Left ventricle myocardium inferior (tissue), 1 donor: Measurements from ENCODE around the gene CGB7. TPM values are rescaled to one million over a fixed set of nuclear protein-coding genes. Genes with fewer than 3 reads are reported as not detected.
"Not testable (repeated sequence)": the region's sequence is repeated elsewhere in the genome, so short reads cannot be mapped to it uniquely, and the experiment has no call there.

Source experiments
- DNase-seq: peaks from one replicate; pipeline ENCODE4 v3.0.0-alpha.2; 2020
- H3K27ac ChIP-seq: fragments of 200-600 bp; replicated peaks from 2 replicates; pipeline ENCODE4 v1.8.0; 2021
- H3K27me3 ChIP-seq: fragments of 200-600 bp; 2 replicates; pipeline ENCODE4 v1.8.0; 2021; ENCODE audit warnings: low read depth
- H3K36me3 ChIP-seq: fragments of 200-600 bp; 2 replicates; pipeline ENCODE4 v1.8.0; 2021
- H3K4me1 ChIP-seq: fragments of 200-600 bp; 2 replicates; pipeline ENCODE4 v1.8.0; 2021
- H3K4me3 ChIP-seq: fragments of 200-600 bp; 2 replicates; pipeline ENCODE4 v1.8.0; 2021; ENCODE audit warnings: mild to moderate bottlenecking, moderate library complexity
- H3K9me3 ChIP-seq: fragments of 200-600 bp; replicated peaks from 2 replicates; pipeline ENCODE4 v1.8.0; 2021
- intact Hi-C: fragments of 100-400 bp; cut with micrococcal nuclease; formaldehyde crosslinking; loops from one replicate; pipeline ENCODE4 v1.11.0; 2022
- total RNA-seq: library from RNA; stranded (reverse); fragmentation: NEBNext Ultra II Directional; extraction: Animal tissue kit (Norgen Biotek cat#: 25700); gene quantifications from one replicate; pipeline ENCODE4 v1.2.1, GENCODE V29; 2021
- TF ChIP-seq, protein P1 (sequence below): fragments of 200-600 bp; IDR thresholded peaks from 2 replicates; pipeline ENCODE4 v1.8.0; 2021; ENCODE audit warnings: antibody characterized with exemption, mild to moderate bottlenecking, borderline replicate concordance
- donor health status: DM: no; HTN: yes; CAD: no; lungs with severe emphysema.

The CGB7 gene
- total RNA-seq, 1 donor from 2014 or later = not detected

DNA sequence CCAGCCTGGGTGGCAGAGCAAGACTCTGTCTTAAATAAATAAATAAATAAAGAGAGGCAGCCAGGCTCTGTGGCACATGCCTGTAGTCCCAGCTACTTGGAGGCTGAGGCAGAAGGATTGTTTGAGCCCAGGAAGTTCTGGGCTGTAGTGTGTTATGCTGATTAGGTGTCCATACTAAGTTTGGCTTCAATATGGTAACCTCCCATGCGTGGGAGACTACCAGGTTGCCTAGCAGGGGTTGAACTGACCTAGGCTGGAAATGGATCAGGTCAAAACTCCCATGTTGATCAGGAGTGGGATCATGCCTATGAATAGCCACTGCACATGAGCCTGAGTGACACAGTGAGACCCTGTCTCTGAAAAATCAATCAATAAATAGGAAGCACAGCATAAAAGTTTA lies 23.7 kb upstream of the CGB7 start:
- TF ChIP-seq, protein P1, sequence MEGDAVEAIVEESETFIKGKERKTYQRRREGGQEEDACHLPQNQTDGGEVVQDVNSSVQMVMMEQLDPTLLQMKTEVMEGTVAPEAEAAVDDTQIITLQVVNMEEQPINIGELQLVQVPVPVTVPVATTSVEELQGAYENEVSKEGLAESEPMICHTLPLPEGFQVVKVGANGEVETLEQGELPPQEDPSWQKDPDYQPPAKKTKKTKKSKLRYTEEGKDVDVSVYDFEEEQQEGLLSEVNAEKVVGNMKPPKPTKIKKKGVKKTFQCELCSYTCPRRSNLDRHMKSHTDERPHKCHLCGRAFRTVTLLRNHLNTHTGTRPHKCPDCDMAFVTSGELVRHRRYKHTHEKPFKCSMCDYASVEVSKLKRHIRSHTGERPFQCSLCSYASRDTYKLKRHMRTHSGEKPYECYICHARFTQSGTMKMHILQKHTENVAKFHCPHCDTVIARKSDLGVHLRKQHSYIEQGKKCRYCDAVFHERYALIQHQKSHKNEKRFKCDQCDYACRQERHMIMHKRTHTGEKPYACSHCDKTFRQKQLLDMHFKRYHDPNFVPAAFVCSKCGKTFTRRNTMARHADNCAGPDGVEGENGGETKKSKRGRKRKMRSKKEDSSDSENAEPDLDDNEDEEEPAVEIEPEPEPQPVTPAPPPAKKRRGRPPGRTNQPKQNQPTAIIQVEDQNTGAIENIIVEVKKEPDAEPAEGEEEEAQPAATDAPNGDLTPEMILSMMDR = no peak
- H3K27ac ChIP-seq = no peak overlapping the region
- no peak overlapping the region for H3K4me3 ChIP-seq
- peaks cover 16% of the 10 kb centered on the region for H3K4me1 ChIP-seq
- no peak for DNase-seq
- intact Hi-C loops = no loop called here
- H3K36me3 ChIP-seq = no peaks in the 10 kb centered on the region
- H3K27me3 ChIP-seq = no peaks in the 10 kb centered on the region
- H3K9me3 ChIP-seq = no peaks in the 10 kb centered on the region

DNA sequence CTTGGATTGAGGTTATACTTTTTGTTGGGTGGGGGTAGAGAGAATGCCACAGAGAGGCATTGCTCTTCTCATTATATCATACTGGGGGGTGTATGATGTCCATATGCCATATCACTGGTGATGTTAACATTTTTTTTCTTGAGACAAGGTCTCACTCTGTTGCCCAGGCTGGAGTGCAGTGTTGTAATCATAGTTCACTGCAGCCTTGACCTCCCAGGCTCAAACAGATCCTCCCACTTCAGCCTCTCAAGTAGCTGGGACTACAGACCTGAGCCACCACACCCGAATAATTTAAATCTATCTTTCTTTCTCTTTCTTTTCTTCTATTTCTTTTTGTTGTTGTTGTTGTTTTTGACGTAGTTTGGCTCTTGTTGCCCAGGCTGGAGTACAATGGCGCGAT lies 22.8 kb upstream of the CGB7 start:
- no peak for DNase-seq
- intact Hi-C loops = no loop called here
- no peak overlapping the region for H3K27ac ChIP-seq
- no peak overlapping the region for H3K4me3 ChIP-seq
- TF ChIP-seq, protein P1 = no peak
- H3K36me3 ChIP-seq = no peaks in the 10 kb centered on the region
- no peaks in the 10 kb centered on the region for H3K27me3 ChIP-seq
- no peaks in the 10 kb centered on the region for H3K9me3 ChIP-seq
- peaks cover 8% of the 10 kb centered on the region for H3K4me1 ChIP-seq

DNA sequence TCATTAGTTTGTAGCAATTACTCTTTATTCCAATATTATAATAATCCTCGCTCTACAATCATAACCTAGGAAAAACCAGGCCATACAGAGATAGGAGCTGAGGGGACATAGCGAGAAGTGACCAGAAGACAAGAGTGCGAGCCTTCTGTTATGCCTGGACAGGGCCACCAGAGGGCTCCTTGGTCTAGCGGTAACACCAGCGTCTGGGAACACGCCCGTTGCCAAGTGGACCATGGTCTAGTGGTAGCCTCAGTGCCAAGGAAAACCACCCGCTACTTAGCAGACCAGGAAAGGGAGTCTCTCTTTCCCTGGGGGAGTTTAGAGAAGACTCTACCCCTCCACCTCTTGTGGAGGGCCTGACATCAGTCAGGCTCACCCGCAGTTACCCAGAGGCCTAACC lies 17.3 kb upstream of the CGB7 start:
- H3K9me3 ChIP-seq, H3K4me3 ChIP-seq, intact Hi-C loops, H3K36me3 ChIP-seq, H3K27ac ChIP-seq, H3K4me1 ChIP-seq: not testable (repeated sequence)
- peaks cover 47% of the 10 kb centered on the region for H3K27me3 ChIP-seq
- TF ChIP-seq, protein P1 = peak; percentile 79
- DNase-seq = peak; percentile 70

DNA sequence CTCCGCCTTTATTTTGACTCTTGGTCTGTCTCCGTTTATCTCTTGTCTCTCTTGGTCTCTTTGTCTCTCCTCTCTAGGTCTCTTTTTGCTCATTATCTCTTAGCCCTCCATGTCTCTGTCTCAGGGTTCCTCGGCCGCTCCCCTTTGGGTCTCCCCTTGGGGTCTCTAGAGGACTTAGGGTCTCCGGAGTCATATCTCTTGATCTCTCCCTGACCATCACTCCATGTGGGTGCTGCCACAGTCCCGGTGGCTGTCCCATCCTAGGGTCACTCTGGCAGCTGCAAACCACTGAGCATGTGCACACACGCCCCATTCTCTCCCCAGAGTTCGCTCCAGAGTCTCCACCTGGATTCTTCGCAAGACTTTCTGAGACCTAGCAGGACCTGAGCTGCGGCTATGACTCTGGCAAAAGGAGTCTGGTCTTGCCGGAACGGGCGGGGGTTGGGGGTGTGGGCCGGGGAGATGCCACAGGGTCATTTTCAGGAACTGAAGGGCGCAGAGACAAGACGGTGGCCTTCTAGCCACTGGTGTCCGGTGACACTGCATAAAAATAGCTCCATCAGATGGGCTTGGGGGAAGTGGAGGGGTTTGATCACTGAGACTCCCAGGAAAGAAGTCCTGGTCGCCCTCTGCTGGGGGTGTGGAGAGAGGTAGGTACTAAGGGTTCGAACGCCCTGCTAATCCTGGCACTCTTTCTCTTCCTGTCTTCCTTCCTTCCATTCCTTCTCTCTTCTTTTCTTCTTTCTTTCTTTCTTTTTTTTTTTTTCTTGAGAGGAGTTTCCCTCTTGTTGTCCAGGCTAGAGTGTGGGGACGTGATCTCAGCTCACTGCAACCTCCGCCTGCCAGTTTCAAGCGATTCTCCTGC lies 16.2 kb upstream of the CGB7 start:
- no peaks in the 10 kb centered on the region for H3K9me3 ChIP-seq
- no peak overlapping the region for H3K27ac ChIP-seq
- no peak overlapping the region for H3K4me3 ChIP-seq
- no peaks in the 10 kb centered on the region for H3K36me3 ChIP-seq
- intact Hi-C loops = no loop called here
- peaks cover 59% of the 10 kb centered on the region for H3K27me3 ChIP-seq
- TF ChIP-seq, protein P1 = peak; percentile 19
- H3K4me1 ChIP-seq = peaks cover 6% of the 10 kb centered on the region
- no peak for DNase-seq

DNA sequence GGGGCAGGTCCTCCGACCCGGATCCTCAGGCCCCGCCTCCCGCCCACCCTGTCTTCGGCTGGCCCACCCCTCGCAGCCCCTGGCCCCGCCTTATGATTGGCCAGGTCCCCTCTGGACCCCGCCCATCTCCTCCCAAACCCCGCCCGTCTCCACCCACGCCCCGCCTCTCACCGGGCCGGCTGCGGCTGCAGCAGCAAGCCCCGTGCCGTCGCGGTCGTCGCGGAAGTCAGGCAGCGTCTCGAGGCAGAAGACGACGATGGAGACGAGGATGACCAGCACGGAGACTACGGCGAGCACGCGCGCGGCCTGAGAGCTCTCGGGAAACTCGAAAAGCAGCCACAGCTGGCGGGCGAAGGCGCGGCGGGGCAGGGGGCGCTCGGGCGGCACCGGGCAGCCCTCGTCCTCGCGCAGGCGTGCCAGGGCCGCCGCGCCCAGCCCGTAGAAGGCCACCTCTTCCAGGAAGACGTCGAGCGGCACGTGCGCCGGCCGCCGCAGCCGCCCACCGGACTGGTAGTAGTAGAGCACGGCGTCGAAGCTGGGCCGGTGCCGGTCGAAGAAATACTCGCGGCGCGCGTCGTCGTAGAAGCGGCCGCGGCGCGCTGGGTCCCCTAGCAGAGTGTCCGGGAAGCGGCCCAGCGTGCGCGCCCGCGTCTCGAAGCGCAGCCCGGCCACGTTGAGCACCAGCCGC lies 14.5 kb upstream of the CGB7 start:
- peaks cover 75% of the 10 kb centered on the region for H3K27me3 ChIP-seq
- peaks cover 6% of the 10 kb centered on the region for H3K4me1 ChIP-seq
- H3K4me3 ChIP-seq = peak overlapping the region; percentile 43
- DNase-seq = no peak
- no peaks in the 10 kb centered on the region for H3K9me3 ChIP-seq
- TF ChIP-seq, protein P1 = no peak
- intact Hi-C loops = no loop called here
- no peak overlapping the region for H3K27ac ChIP-seq
- H3K36me3 ChIP-seq = no peaks in the 10 kb centered on the region
